Fibroblast of lung (primary cell): Measurements from ENCODE around the gene UGT2B28.
"Not testable (repeated sequence)": the region's sequence is repeated elsewhere in the genome, so short reads cannot be mapped to it uniquely, and the experiment has no call there.

Experiments
- EZH2 ChIP-seq: IDR thresholded peaks from 2 replicates; pipeline ENCODE4 v1.5.1; 2012; ENCODE audit warnings: low read length, control low read depth, mild to moderate bottlenecking; ENCODE audit errors: missing control alignments
- TF ChIP-seq, protein P1 (sequence below), 2 donors: IDR thresholded peaks in 1 of 2; conservative IDR thresholded peaks in 1 of 2; 1 replicate in 1 of 2; 2 replicates in 1 of 2; pipeline ENCODE4 v1.5.1; 2011 to 2012; ENCODE audit warnings: low read length in 2 of 2, control low read depth in 1 of 2, inconsistent platforms in 1 of 2, low read depth in 1 of 2, mild to moderate bottlenecking in 1 of 2

GRCh38 chr4:69268612-69269011 is 11.7 kb upstream of the UGT2B28 start:
- TF ChIP-seq, protein P1, sequence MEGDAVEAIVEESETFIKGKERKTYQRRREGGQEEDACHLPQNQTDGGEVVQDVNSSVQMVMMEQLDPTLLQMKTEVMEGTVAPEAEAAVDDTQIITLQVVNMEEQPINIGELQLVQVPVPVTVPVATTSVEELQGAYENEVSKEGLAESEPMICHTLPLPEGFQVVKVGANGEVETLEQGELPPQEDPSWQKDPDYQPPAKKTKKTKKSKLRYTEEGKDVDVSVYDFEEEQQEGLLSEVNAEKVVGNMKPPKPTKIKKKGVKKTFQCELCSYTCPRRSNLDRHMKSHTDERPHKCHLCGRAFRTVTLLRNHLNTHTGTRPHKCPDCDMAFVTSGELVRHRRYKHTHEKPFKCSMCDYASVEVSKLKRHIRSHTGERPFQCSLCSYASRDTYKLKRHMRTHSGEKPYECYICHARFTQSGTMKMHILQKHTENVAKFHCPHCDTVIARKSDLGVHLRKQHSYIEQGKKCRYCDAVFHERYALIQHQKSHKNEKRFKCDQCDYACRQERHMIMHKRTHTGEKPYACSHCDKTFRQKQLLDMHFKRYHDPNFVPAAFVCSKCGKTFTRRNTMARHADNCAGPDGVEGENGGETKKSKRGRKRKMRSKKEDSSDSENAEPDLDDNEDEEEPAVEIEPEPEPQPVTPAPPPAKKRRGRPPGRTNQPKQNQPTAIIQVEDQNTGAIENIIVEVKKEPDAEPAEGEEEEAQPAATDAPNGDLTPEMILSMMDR (conservative IDR thresholded peaks at IDR 0.05 in 1 of 2, IDR thresholded peaks at IDR 0.05 in 1 of 2; ENCODE audit: low read depth in 1 of 2, low read length in 2 of 2) = not testable (repeated sequence)
- TF ChIP-seq EZH2 = not testable (repeated sequence)
